Thoracic aorta (tissue), 2 donors: ENCODE measurements around the gene WDR7. TPM values are rescaled to one million over a fixed set of nuclear protein-coding genes. Genes with fewer than 3 reads are reported as not detected.

ENCODE experiments used
- ATAC-seq: fragments of 150-250 bp; one replicate; pipeline ENCODE4 v1.8.0; 2017; ENCODE audit warnings: low read depth; ENCODE audit not compliant: insufficient number of reproducible peaks, low FRiP score
- DNase-seq: peaks from one replicate; pipeline ENCODE4 v3.0.0-alpha.2; 2020; ENCODE audit warnings: low spot score
- H3K27ac ChIP-seq, 2 donors: fragments of 200-600 bp; sonication (generic); 1 replicate in 1 of 2; 2 replicates in 1 of 2; pipeline ENCODE4 v1.5.1; 2016; ENCODE audit warnings: mild to moderate bottlenecking in 2 of 2, moderate library complexity in 2 of 2
- H3K27me3 ChIP-seq: fragments of 200-600 bp; sonication (generic); replicated peaks from 2 replicates; pipeline ENCODE4 v1.6.0; 2016; ENCODE audit warnings: mild to moderate bottlenecking; ENCODE audit not compliant: insufficient read depth
- H3K36me3 ChIP-seq: fragments of 200-600 bp; sonication (generic); one replicate; pipeline ENCODE4 v1.5.1; 2016
- H3K4me1 ChIP-seq, 2 donors: fragments of 200-600 bp; sonication (generic); 1 replicate in 1 of 2; 2 replicates in 1 of 2; pipeline versions ENCODE4 v1.5.1 to v1.6.0; 2016; ENCODE audit warnings: low read depth in 2 of 2, mild to moderate bottlenecking in 1 of 2; ENCODE audit not compliant: control insufficient read depth in 1 of 2
- H3K4me3 ChIP-seq: fragments of 200-600 bp; sonication (generic); 2 replicates; pipeline ENCODE4 v1.5.1; 2016; ENCODE audit warnings: mild to moderate bottlenecking
- H3K9me3 ChIP-seq: fragments of 200-600 bp; sonication (generic); 2 replicates; pipeline ENCODE4 v1.5.1; 2016
- total RNA-seq, 2 donors: library from RNA; depleted of rRNA; stranded (reverse); fragments of >200 nt; gene quantifications; one replicate each; pipeline versions ENCODE4 v1.1.0 to v1.2.3, GENCODE V29; 2016
- TF ChIP-seq, protein P1 (sequence below): fragments of 200-600 bp; sonication (generic); IDR thresholded peaks from one replicate; pipeline ENCODE4 v1.5.1; 2019; ENCODE audit warnings: antibody characterized with exemption

WDR7 gene
- total RNA-seq, 2 donors from 2014 or later, result 33.2 to 73.1 TPM

GRCh38 chr18:56910237-56910636 is 259.1 kb downstream of the WDR7 start:
- no peak for DNase-seq
- no peak for ATAC-seq
- TF ChIP-seq, protein P1, sequence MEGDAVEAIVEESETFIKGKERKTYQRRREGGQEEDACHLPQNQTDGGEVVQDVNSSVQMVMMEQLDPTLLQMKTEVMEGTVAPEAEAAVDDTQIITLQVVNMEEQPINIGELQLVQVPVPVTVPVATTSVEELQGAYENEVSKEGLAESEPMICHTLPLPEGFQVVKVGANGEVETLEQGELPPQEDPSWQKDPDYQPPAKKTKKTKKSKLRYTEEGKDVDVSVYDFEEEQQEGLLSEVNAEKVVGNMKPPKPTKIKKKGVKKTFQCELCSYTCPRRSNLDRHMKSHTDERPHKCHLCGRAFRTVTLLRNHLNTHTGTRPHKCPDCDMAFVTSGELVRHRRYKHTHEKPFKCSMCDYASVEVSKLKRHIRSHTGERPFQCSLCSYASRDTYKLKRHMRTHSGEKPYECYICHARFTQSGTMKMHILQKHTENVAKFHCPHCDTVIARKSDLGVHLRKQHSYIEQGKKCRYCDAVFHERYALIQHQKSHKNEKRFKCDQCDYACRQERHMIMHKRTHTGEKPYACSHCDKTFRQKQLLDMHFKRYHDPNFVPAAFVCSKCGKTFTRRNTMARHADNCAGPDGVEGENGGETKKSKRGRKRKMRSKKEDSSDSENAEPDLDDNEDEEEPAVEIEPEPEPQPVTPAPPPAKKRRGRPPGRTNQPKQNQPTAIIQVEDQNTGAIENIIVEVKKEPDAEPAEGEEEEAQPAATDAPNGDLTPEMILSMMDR, result no peak

GRCh38 chr18:56910967-56911366 is 259.8 kb downstream of the WDR7 start:
- TF ChIP-seq, protein P1, result no peak
- no peaks in the 10 kb centered on the region for H3K9me3 ChIP-seq
- no peaks in the 10 kb centered on the region for H3K27me3 ChIP-seq
- no peak overlapping the region for H3K4me3 ChIP-seq
- H3K27ac ChIP-seq, result no peak overlapping the region
- DNase-seq (no peak), ATAC-seq (no peak)
- H3K36me3 ChIP-seq, result no peaks in the 10 kb centered on the region
- no peaks in the 10 kb centered on the region for H3K4me1 ChIP-seq

More at GRCh38 chr18:56910237-56910636, 259.1 kb downstream of the WDR7 start:
- no peaks in the 10 kb centered on the region for H3K9me3 ChIP-seq
- no peaks in the 10 kb centered on the region for H3K4me1 ChIP-seq
- H3K27me3 ChIP-seq, result no peaks in the 10 kb centered on the region
- no peak overlapping the region for H3K4me3 ChIP-seq
- no peaks in the 10 kb centered on the region for H3K36me3 ChIP-seq
- H3K27ac ChIP-seq, result no peak overlapping the region

DNA sequence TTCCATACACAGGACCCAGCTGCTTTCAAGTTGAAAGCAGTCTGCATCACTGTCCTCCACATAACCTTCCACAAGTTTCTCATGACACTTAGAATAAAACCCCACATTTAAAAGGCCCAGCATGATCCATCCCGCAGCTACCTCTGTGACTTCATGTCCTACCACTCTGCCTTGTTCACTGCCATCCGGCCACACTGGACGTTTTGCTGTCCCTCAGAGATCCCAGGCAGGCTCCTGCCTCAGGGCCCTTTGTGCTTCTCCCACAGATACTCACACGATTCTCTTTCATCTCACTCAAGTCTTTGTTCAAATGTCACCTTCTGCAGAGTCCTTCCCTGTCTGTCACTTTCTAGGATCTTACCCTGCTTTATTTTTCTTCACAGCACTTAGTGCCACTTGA is 262.8 kb downstream of the WDR7 start:
- Histone ChIP-seq H3K4me1 (no peaks in the 10 kb centered on the region), H3K36me3 (no peaks in the 10 kb centered on the region), H3K9me3 (no peaks in the 10 kb centered on the region), H3K27ac (no peak overlapping the region), H3K27me3 (no peaks in the 10 kb centered on the region), H3K4me3 (no peak overlapping the region)
- TF ChIP-seq, protein P1, result no peak
- ATAC-seq, result no peak
- DNase-seq, result no peak

DNA sequence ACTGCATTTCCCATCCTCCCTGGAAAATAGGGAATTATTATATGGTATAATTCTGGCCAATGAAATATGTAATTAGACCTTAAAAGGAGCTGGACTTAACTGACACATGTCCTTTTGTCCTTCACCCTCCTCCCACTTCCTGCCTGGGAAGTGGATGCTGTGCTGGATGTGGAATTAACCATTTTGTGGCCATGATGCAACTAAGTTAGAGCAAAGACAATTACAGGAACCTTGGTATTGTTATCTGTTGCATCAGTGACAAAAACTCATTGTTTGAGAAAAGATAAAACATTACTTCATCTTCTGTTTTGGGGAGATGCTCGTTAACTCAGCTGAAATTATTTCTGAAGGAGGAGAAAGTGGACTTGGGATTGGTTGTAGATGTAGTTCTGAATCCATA is 268.0 kb downstream of the WDR7 start:
- H3K9me3 ChIP-seq, result no peaks in the 10 kb centered on the region
- H3K36me3 ChIP-seq, result no peaks in the 10 kb centered on the region
- H3K27me3 ChIP-seq, result no peaks in the 10 kb centered on the region
- DNase-seq, result no peak
- no peak overlapping the region for H3K27ac ChIP-seq
- H3K4me1 ChIP-seq, result no peaks in the 10 kb centered on the region
- ATAC-seq, result no peak
- H3K4me3 ChIP-seq, result no peak overlapping the region
- TF ChIP-seq, protein P1, result no peak

DNA sequence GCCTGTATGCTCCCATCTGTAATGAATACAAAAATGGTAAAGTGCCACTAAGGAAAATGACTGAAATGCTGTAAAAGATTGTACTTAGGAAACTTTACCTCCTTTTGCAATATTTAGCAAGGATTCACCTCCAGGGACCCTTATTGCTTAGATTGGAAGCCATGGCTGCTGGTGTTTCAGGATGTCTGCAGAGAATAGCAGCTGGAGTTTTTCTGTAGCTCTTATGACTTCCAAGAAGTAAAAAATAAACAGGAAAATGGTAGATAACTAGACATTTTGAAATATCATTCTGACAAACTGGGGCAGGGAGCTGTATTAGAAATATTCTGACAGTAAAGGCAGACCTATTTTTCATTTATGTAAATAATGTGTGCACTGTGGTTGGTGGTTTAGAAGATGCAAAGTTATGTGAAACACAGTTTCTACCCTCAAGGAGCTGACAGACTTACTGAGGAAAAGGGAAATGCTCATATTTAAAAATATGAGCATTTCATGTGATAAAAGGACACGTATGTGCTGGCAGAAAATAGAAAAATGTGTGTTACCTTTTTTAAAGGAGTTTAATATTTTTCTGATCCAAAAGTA is 270.8 kb downstream of the WDR7 start:
- TF ChIP-seq, protein P1, result no peak
- H3K4me3 ChIP-seq, result no peak overlapping the region
- H3K27ac ChIP-seq, result no peak overlapping the region
- DNase-seq (no peak), ATAC-seq (no peak)
- no peaks in the 10 kb centered on the region for H3K9me3 ChIP-seq
- no peaks in the 10 kb centered on the region for H3K36me3 ChIP-seq
- no peaks in the 10 kb centered on the region for H3K4me1 ChIP-seq
- H3K27me3 ChIP-seq, result no peaks in the 10 kb centered on the region
